Skeletal muscle tissue (tissue), 4 donors: Measurements from ENCODE around the gene TMEM209. TPM values are rescaled to one million over a fixed set of nuclear protein-coding genes. Genes with fewer than 3 reads are reported as not detected.

ENCODE experiments used
- H3K27ac ChIP-seq: one replicate; pipeline ENCODE4 v1.7.0; 2013; ENCODE audit warnings: mild to moderate bottlenecking, low read depth, low read length, inconsistent platforms
- H3K27me3 ChIP-seq, 3 donors: one replicate each; pipeline ENCODE4 v1.7.0; 2013; ENCODE audit warnings: low read length in 3 of 3; ENCODE audit not compliant: control insufficient read depth in 3 of 3, insufficient read depth in 3 of 3
- H3K36me3 ChIP-seq, 3 donors: one replicate each; pipeline ENCODE4 v1.7.0; 2013; ENCODE audit warnings: low read length in 3 of 3; ENCODE audit not compliant: control insufficient read depth in 3 of 3, insufficient read depth in 3 of 3
- H3K4me1 ChIP-seq, 3 donors: one replicate each; pipeline ENCODE4 v1.7.0; 2013; ENCODE audit warnings: low read length in 3 of 3, mild to moderate bottlenecking in 3 of 3; ENCODE audit not compliant: control insufficient read depth in 3 of 3, insufficient read depth in 3 of 3
- H3K4me3 ChIP-seq, 3 donors: one replicate each; pipeline ENCODE4 v1.7.0; 2013; ENCODE audit warnings: low read length in 3 of 3
- H3K9ac ChIP-seq, 3 donors: one replicate each; pipeline ENCODE4 v1.7.0; 2013; ENCODE audit warnings: low read length in 3 of 3, mild to moderate bottlenecking in 3 of 3, moderate library complexity in 2 of 3, low read depth in 1 of 3
- H3K9me3 ChIP-seq, 3 donors: one replicate each; pipeline ENCODE4 v1.7.0; 2013; ENCODE audit warnings: low read length in 3 of 3; ENCODE audit not compliant: control insufficient read depth in 3 of 3
- total RNA-seq: library from RNA; depleted of rRNA; stranded (reverse); fragments of >200 nt; gene quantifications from one replicate; pipeline ENCODE4 v1.2.3, GENCODE V29; 2014
- donor health status: Osteomylitis.

TMEM209 gene
- total RNA-seq, 1 donor from 2014 or later: 7.3 TPM

DNA sequence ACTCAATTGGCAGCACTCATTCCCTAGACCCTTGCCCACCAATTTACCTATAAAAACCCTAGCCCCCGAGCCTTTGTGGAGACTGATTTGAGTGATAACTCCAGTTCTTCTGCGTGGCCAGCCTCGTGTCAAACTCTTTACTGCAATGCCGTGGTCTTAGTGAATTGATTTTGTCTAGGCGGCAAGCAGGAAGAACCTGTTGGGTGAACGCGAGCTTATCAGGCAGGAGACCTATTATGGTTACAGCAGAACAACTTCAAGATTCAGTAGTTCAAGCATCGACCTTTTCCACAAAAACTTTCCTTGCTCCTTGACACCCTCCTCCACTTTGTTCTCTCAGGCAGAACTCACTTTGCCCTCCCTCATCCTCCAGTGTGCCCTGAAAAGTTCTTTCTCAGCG lies 14.7 kb upstream of the TMEM209 start:
- Histone ChIP-seq H3K36me3 (no peaks in the 10 kb centered on the region), H3K27me3 (no peaks in the 10 kb centered on the region), H3K27ac (no peak overlapping the region), H3K4me1 (no peaks in the 10 kb centered on the region), H3K9ac (no peak overlapping the region), H3K4me3 (no peak overlapping the region), H3K9me3 (no peaks in the 10 kb centered on the region)

DNA sequence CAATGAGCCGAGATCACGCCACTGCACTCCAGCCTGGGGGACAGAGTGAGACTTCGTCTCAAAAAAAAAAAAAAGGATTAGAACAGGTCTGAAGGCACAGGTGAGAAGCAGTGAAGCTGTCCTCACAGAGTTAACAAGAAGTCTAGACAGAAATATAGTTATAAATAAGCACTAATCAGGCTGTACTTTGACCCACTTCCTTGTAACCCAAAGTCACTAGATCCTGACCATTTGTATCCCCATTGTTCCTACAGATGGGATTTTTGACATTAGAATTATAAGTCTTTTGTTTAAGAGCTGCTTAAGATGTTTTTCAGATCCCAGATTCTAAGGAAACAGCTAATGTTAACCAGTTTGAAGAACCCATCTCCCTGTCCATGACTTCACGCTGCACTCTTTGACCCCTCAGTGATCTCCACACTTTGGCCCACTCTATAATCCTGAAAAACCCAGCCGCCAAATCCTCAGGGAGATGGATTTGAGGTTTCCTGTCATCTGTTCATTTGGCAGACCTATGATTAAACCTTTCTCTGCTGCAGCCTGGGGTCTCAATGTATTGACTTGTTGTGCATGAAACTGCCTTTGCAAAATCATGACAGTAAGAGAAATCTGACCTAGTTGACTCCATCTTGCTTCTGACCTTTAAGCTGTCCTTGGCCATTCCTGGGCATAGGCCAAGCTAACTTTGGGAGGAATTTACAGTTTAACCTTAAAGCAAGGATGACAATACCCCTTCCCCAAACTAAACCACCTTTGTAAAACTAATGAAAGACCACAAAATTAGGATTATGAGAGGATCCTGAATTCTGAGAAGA lies 13.8 kb upstream of the TMEM209 start:
- no peak overlapping the region for H3K9ac ChIP-seq
- H3K9me3 ChIP-seq: no peaks in the 10 kb centered on the region
- H3K27ac ChIP-seq: no peak overlapping the region
- H3K27me3 ChIP-seq: no peaks in the 10 kb centered on the region
- no peaks in the 10 kb centered on the region for H3K36me3 ChIP-seq
- no peak overlapping the region for H3K4me3 ChIP-seq
- no peaks in the 10 kb centered on the region for H3K4me1 ChIP-seq

DNA sequence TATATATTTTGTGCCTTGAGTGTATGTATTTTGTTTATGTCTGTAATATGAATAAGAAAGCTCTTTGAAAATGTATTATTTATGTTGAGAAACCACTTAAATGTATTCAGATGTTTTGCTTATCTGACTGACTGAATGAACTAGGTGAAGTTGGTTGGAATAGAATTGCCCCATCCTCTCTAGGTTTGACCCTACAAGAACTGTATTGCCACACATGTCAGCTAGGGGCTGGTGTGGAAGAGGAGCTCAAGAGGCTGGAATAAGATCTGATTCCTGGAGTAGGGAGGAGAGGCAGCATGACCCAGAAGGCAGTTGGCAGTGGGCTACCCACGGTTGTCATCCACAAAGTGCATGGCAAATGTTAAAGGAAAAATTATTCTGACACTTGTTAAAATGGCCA lies 11.5 kb upstream of the TMEM209 start:
- no peaks in the 10 kb centered on the region for H3K9me3 ChIP-seq
- H3K4me3 ChIP-seq: no peak overlapping the region
- H3K4me1 ChIP-seq: no peaks in the 10 kb centered on the region
- H3K27ac ChIP-seq: no peak overlapping the region
- H3K9ac ChIP-seq: no peak overlapping the region
- H3K27me3 ChIP-seq: no peaks in the 10 kb centered on the region
- no peaks in the 10 kb centered on the region for H3K36me3 ChIP-seq

DNA sequence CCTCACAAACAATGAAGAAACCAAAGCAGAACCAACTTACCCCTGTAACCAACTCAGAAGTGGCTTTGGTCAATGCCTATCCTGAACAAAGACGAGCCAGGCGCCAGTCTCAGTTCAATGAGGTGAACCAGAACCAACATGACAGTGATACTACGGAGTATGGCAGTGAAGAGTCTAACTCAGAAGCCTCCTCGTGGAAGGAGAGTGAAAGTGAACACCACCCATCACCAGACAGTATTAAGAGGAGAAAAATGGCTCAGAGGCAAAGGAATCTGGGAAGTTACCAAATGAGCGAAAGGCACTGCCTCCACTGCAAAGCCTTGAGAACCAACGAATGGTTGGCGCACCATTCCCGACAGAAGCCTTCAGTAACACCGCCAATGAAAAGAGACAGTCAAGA lies 10.8 kb upstream of the TMEM209 start:
- no peaks in the 10 kb centered on the region for H3K4me1 ChIP-seq
- no peak overlapping the region for H3K9ac ChIP-seq
- no peak overlapping the region for H3K4me3 ChIP-seq
- no peak overlapping the region for H3K27ac ChIP-seq
- no peaks in the 10 kb centered on the region for H3K27me3 ChIP-seq
- H3K36me3 ChIP-seq: no peaks in the 10 kb centered on the region
- H3K9me3 ChIP-seq: no peaks in the 10 kb centered on the region

DNA sequence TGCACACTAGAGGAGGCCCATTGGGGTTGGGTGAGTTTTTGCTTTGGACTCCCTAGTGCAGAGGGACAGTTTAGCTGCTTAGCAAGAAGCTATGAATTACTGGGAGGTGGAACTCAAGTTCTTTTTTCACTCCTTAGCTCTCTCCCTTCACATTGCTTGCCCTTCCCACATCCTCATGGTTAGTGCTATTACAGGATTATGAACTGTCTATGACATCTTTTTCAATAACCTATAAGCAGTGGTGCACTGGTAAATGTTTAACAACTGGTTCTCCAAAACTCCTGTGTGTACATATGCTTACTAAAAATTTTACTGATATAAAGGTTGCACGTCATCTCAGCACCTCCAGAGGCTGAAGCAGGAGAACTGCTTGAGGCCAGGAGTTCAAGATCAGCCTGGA lies 8.6 kb upstream of the TMEM209 start:
- Histone ChIP-seq H3K4me3 (no peak overlapping the region), H3K4me1 (no peaks in the 10 kb centered on the region), H3K27me3 (no peaks in the 10 kb centered on the region), H3K9ac (no peak overlapping the region), H3K36me3 (no peaks in the 10 kb centered on the region), H3K9me3 (no peaks in the 10 kb centered on the region), H3K27ac (no peak overlapping the region)

DNA sequence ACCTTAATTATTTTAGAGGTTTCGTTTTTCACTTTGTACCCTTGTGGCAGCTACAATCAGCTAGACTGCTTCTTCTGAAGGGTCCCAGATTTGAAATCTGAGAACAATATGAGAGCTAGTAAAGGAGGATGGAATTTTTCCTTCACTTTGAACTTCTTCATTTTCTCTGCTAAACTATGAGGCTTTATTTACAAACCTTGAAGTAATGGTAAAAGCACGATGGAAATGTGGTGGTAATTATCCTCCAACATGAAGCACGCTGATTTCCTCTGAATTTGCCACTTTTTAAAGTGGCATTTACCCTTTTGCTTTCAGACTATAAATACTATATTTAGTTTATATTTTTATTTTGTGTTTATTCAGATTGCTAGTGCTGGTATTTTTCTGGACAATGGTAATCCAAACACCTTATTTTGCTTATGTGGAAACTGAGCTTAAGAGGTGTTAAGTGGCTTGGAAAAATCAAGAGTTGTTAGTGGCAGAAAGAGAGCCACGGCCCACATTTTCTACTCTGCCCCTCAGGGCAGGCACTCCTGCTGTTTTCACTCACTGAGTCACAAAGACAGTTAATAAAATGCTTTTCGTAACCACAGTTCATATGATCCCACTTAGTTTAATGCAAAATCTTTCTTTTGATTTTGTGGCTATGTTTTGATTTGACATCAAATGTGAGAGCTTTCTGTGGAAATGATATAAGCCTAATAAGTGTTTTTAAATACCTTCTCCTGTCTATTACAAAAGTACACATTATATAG lies 5.2 kb upstream of the TMEM209 start:
- no peaks in the 10 kb centered on the region for H3K4me1 ChIP-seq
- H3K9ac ChIP-seq: no peak overlapping the region
- no peaks in the 10 kb centered on the region for H3K36me3 ChIP-seq
- no peaks in the 10 kb centered on the region for H3K9me3 ChIP-seq
- no peak overlapping the region for H3K27ac ChIP-seq
- H3K4me3 ChIP-seq: no peak overlapping the region
- no peaks in the 10 kb centered on the region for H3K27me3 ChIP-seq

DNA sequence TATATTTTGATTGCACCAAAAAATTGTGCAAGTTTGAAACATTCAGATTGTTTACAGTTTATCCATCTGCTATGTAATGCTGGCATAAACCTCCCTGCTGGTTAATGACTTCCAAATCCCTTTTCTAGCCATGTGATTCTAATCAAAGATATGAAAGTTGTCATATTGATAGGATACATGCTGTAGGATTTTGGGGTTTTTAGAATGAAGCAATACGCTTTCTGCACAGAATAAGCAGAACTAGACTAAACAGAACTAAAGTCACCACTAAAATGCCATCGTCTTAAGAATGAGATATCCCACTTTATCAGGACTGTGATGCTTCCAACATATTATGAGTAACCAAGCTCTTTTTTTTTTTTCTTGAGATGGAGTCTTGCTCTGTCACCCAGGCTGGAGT lies 3.3 kb upstream of the TMEM209 start:
- no peak overlapping the region for H3K4me3 ChIP-seq
- no peak overlapping the region for H3K27ac ChIP-seq
- no peaks in the 10 kb centered on the region for H3K27me3 ChIP-seq
- H3K4me1 ChIP-seq: peaks cover 0 to 11% (median 3%) of the 10 kb centered on the region in 3 donors
- peaks cover 0 to 1% (median 0%) of the 10 kb centered on the region in 3 donors for H3K36me3 ChIP-seq
- no peaks in the 10 kb centered on the region for H3K9me3 ChIP-seq
- H3K9ac ChIP-seq: no peak overlapping the region

DNA sequence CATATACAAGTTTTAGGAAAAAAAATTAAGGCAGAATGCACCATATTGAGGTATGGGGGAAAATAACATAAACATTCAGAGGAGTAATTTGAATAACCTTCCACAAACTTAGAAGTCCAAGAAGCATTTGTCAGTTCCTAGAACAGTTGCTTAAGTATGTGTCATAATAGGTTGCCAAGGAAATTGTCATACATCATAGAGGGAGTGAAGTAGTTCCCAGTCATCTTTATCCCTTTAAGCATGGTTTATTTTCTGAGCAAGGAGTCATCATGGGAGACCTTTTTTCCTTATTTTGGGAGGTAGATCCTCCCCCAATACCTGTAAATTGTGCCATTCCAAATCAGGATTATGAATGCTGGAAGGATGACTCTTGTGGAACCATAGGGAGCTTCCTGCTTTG lies 2.4 kb upstream of the TMEM209 start, which contains the start of gene SSMEM1:
TSS of gene SSMEM1 (plus strand) at position 219 of the 400 bp plus-strand sequence. CDS start at position 270, 51 bp downstream.
- no peak within 1 kb of the TSS for H3K27ac ChIP-seq
- H3K36me3 ChIP-seq: peaks cover under 1 to 6% (median under 1%) of the 10 kb centered on the region in 3 donors
- peaks cover 0 to 11% (median 3%) of the 10 kb centered on the region in 3 donors for H3K4me1 ChIP-seq
- H3K9me3 ChIP-seq: no peaks in the 10 kb centered on the region
- H3K9ac ChIP-seq: no peak within 1 kb of the TSS
- no peaks in the 10 kb centered on the region for H3K27me3 ChIP-seq
- no peak within 1 kb of the TSS for H3K4me3 ChIP-seq

DNA sequence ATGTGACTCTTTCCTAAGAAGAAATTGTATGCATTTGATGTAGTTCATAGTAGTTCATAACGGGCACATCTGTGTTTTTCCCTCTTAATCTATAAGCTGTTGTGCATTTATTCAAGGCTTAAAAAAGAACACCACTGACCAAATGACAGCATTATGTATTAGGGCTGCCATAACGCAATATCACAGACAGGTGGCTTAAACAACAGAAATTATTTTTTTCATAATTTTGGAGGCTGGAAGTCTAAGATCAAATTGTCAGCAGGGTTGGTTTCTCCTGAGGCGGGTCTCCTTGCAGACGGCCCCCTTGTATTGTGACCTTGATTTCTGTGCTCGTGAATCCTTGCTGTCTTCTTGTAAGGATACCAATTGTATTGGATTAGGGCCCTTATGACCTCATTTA lies 1.8 kb upstream of the TMEM209 start:
- Histone ChIP-seq H3K4me3 (no peak overlapping the region), H3K9ac (no peak overlapping the region), H3K9me3 (no peaks in the 10 kb centered on the region), H3K4me1 (peaks cover 0 to 11% (median 3%) of the 10 kb centered on the region in 3 donors), H3K36me3 (peaks cover 4 to 11% (median 6%) of the 10 kb centered on the region in 3 donors), H3K27me3 (no peaks in the 10 kb centered on the region), H3K27ac (no peak overlapping the region)

DNA sequence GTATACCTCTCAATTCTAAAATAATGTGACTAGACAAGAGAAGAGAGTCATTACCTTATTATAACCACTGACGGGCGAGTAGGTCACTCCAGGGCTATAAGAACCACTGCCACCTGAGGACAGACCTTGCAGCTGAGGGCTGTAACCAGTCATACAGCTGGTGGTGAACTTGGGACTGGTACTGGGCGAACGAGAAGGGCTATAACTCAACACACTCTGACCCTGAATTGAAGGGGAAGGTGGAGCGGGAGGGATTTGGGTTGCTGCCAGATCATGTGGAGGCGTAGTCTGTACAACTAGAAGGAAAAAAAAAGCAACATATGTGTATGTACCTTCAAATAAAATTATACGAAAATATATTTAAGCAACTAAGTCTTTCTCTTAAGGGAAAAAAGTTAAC lies 3.4 kb downstream of the TMEM209 start:
- Histone ChIP-seq H3K27ac (no peak overlapping the region), H3K27me3 (no peaks in the 10 kb centered on the region), H3K36me3 (peaks cover 14 to 25% (median 24%) of the 10 kb centered on the region in 3 donors), H3K4me3 (no peak overlapping the region), H3K9ac (no peak overlapping the region), H3K9me3 (no peaks in the 10 kb centered on the region), H3K4me1 (peaks cover 0 to 11% (median 3%) of the 10 kb centered on the region in 3 donors)
